Stomach (tissue), 9 donors: ENCODE results near the gene GABRB3. TPM values are rescaled to one million over a fixed set of nuclear protein-coding genes. Genes with fewer than 3 reads are reported as not detected.

Experiments used
- DNase-seq, 2 donors: peaks; one replicate each; pipeline versions ENCODE4 v3.0.0 to v3.0.0-alpha.2; 2013 to 2019
- H3K27ac ChIP-seq, 5 donors: fragments of 200-600 bp in 4 of 5; sonication (generic) in 4 of 5; one replicate each; pipeline ENCODE4 v1.5.1; 2013 to 2019; ENCODE audit warnings: mild to moderate bottlenecking in 1 of 5, moderate library complexity in 1 of 5
- H3K27me3 ChIP-seq, 3 donors: fragments of 200-600 bp; sonication (generic); one replicate each; pipeline ENCODE4 v1.5.1; 2017 to 2019; ENCODE audit warnings: mixed run types in 1 of 3
- H3K36me3 ChIP-seq, 4 donors: fragments of 200-600 bp; sonication (generic); 1 replicate in 3 of 4; 2 replicates in 1 of 4; pipeline ENCODE4 v1.5.1; 2016 to 2019
- H3K4me1 ChIP-seq, 4 donors: fragments of 200-600 bp; sonication (generic); one replicate each; pipeline ENCODE4 v1.5.1; 2016 to 2019
- H3K4me3 ChIP-seq, 4 donors: fragments of 200-600 bp; sonication (generic) in 3 of 4; one replicate each; pipeline ENCODE4 v1.5.1; 2016 to 2019; ENCODE audit warnings: mild to moderate bottlenecking in 1 of 4
- H3K9me3 ChIP-seq, 4 donors: fragments of 200-600 bp; sonication (generic); one replicate each; pipeline ENCODE4 v1.5.1; 2016 to 2019
- EP300 ChIP-seq: sonication (generic); formaldehyde crosslinking; IDR thresholded peaks from one replicate; pipeline ENCODE4 v1.6.1; 2017; ENCODE audit warnings: antibody characterized with exemption
- POLR2A ChIP-seq, 4 donors: fragments of 450-650 bp; IDR thresholded peaks; one replicate each; pipeline ENCODE4 v1.6.1; 2016; ENCODE audit warnings: antibody characterized with exemption in 4 of 4, control low read depth in 2 of 4, mild to moderate bottlenecking in 1 of 4, moderate library complexity in 1 of 4
- POLR2AphosphoS5 ChIP-seq, 3 donors: sonication (generic); formaldehyde crosslinking; IDR thresholded peaks; one replicate each; pipeline ENCODE4 v1.6.1; 2016; ENCODE audit warnings: antibody characterized with exemption in 3 of 3
- WGBS, 5 donors: extraction: QIAGEN DNeasy Blood & Tissue Kit in 3 of 5; methylation state at CpG; one replicate each; pipeline versions ENCODE4 v1.1.5 to v1.1.7; 2013 to 2018; 5-methylcytosine and 5-hydroxymethylcytosine counted together
- intact Hi-C: fragments of 100-400 bp; cut with DNase I; formaldehyde crosslinking; loops from one replicate; pipeline ENCODE4 v1.15.1; 2023; ENCODE audit warnings: low total_unique reads
- polyA plus RNA-seq, 3 donors: library from polyadenylated mRNA; stranded (reverse); fragments of 200-250 nt; gene quantifications; one replicate each; pipeline ENCODE4 v1.2.3, GENCODE V29; 2013
- total RNA-seq, 5 donors: library from RNA; depleted of rRNA; stranded (reverse); fragments of >200 nt; gene quantifications; one replicate each; pipeline versions ENCODE4 v1.1.0 to v1.2.3, GENCODE V29; 2014 to 2016
- TF ChIP-seq, protein P1 (sequence below), 7 experiments: fragments of 450-650 bp in 4 of 7; fragments of 200-600 bp in 3 of 7; sonication (generic) in 3 of 7; IDR thresholded peaks; one replicate each; pipeline ENCODE4 v1.5.1; 2016 to 2019; ENCODE audit warnings: antibody characterized with exemption in 7 of 7, control low read depth in 2 of 7, mild to moderate bottlenecking in 1 of 7
- donor health status: healthy with polysubstance abuse.
- donor health status: Bipolar disorder and iron deficiency.
- donor health status: healthy.

Gene GABRB3
- total and polyA plus RNA-seq, 8 donors: 1.5 to 14.6 (median 6.1) TPM; not detected in 2

DNA sequence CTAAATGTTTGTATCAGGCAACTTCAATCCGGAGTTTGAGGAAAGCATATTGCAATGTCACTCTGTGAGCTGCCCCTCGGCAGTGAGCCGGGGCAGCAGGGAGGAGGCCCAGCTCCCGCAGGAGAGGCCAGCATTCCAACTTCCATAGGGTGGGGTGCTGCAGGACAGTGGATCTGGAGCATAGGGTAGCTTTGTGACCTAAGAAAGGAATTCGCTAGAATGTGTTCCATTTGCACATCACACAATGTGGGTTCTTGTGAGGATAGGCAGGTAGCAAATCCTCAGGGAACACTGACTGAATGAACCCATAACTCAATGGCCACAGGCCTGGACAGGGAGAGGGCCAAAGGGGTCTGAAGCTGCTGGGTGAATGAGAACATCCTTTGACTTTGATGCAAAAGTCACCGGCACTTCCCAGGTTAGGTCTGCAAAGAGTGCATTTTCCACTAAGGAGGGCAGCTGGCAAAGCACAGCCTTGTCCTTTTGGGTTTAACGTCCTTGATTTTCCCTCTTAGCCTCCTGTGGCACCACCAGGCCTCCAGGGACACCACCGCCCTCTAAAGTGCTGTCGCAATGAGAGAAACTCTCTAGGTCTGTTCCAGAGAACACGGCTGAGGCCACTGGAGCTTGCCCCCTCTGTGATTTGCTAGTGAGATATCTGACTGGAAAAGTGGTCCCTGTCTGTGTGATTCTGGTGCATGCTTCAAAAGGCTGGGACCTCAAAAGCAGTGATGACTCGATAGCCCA lies 36.2 kb downstream of the GABRB3 start:
- no peaks in the 10 kb centered on the region for H3K27me3 ChIP-seq
- intact Hi-C loops: no loop called here
- H3K9me3 ChIP-seq: peaks cover 0 to 28% (median 16%) of the 10 kb centered on the region in 4 donors
- 65 to 75% (median 72%) methylated on average over 11 of the region's 11 CpGs for WGBS, 5 donors
- H3K36me3 ChIP-seq: no peaks in the 10 kb centered on the region
- no peak overlapping the region for H3K27ac ChIP-seq
- TF ChIP-seq, protein P1, sequence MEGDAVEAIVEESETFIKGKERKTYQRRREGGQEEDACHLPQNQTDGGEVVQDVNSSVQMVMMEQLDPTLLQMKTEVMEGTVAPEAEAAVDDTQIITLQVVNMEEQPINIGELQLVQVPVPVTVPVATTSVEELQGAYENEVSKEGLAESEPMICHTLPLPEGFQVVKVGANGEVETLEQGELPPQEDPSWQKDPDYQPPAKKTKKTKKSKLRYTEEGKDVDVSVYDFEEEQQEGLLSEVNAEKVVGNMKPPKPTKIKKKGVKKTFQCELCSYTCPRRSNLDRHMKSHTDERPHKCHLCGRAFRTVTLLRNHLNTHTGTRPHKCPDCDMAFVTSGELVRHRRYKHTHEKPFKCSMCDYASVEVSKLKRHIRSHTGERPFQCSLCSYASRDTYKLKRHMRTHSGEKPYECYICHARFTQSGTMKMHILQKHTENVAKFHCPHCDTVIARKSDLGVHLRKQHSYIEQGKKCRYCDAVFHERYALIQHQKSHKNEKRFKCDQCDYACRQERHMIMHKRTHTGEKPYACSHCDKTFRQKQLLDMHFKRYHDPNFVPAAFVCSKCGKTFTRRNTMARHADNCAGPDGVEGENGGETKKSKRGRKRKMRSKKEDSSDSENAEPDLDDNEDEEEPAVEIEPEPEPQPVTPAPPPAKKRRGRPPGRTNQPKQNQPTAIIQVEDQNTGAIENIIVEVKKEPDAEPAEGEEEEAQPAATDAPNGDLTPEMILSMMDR (IDR thresholded peaks at IDR 0.05): no peak
- TF ChIP-seq POLR2A (IDR thresholded peaks at IDR 0.05): no peak
- no peak for TF ChIP-seq EP300
- TF ChIP-seq POLR2AphosphoS5 (IDR thresholded peaks at IDR 0.05): no peak
- no peak overlapping the region for H3K4me3 ChIP-seq
- no peak for DNase-seq
- no peaks in the 10 kb centered on the region for H3K4me1 ChIP-seq

DNA sequence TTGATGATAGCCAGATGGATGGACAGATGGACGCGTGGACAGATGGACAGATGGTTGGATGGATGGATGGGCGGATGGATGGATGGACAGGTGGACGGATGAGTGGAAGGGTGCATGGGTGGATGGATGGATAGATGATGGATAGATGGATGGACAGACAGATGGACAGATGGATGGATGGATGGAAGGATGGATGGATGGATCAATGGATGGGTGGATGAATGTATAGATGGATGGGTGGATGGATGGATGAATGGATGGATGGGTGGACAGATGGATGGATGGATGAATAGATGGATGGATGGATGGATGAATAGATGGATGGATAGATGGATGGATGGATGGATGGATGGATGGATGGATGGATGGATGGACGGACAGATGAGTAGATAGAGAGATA lies 40.9 kb downstream of the GABRB3 start:
- Histone ChIP-seq H3K27me3 (no peaks in the 10 kb centered on the region), H3K4me3 (no peak overlapping the region), H3K9me3 (peaks cover 0 to 33% (median 16%) of the 10 kb centered on the region in 4 donors), H3K36me3 (no peaks in the 10 kb centered on the region), H3K27ac (no peak overlapping the region), H3K4me1 (no peaks in the 10 kb centered on the region)
- intact Hi-C loops: no loop called here
- WGBS, 5 donors: 85 to 94% (median 92%) methylated on average over 5 of the region's 5 CpGs
- no peak for TF ChIP-seq EP300
- no peak for TF ChIP-seq POLR2AphosphoS5 (IDR thresholded peaks at IDR 0.05)
- TF ChIP-seq POLR2A (IDR thresholded peaks at IDR 0.05): no peak
- TF ChIP-seq, protein P1 (IDR thresholded peaks at IDR 0.05): no peak
- DNase-seq: no peak

DNA sequence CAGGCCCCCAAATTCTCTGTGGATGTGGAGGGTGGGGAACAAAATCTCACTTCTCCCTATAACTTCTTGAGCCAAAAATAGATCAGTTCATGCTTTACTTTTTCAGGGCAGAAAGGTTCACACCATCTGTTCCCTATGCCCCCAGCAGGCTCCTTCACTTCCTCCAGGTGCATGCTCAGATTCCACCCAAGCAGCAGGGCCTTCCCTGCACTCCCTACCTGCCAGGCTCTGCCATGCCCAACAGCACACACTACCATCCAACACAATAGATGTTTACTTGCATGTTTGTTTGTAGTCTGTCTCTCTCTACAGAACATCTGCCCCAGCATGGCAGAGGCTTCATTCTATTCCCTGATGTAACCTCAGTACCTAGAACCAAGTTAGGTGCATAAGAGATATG lies 43.3 kb downstream of the GABRB3 start:
- H3K9me3 ChIP-seq: peaks cover 0 to 27% (median 16%) of the 10 kb centered on the region in 4 donors
- no peak overlapping the region for H3K4me3 ChIP-seq
- H3K4me1 ChIP-seq: no peaks in the 10 kb centered on the region
- H3K36me3 ChIP-seq: no peaks in the 10 kb centered on the region
- no peak overlapping the region for H3K27ac ChIP-seq
- H3K27me3 ChIP-seq: no peaks in the 10 kb centered on the region
- intact Hi-C loops: no loop called here
- DNase-seq: no peak
- no peak for TF ChIP-seq POLR2A (IDR thresholded peaks at IDR 0.05)
- no peak for TF ChIP-seq EP300
- TF ChIP-seq POLR2AphosphoS5 (IDR thresholded peaks at IDR 0.05): no peak
- TF ChIP-seq, protein P1 (IDR thresholded peaks at IDR 0.05): no peak

DNA sequence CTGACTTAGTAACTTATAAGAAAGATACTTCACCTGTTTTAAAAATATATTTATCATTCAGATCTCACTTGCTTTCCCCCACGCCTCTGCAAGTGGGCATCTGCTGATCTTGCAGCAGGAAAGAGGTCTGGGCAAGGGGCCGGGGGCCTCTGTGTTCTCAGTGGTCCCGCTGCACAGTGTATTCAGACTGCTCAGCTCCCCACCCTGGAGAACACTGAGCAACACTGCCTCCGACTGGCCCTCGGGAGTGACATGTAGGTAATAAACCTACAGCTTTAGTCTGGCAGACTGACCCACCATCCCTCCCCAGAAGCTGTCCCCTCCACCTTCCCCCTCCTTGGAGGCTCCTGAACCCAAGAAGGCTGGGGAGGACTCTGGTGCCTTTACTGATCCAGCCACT lies 43.8 kb downstream of the GABRB3 start:
- TF ChIP-seq, protein P1 (IDR thresholded peaks at IDR 0.05): no peak
- TF ChIP-seq POLR2AphosphoS5 (IDR thresholded peaks at IDR 0.05): no peak
- TF ChIP-seq POLR2A (IDR thresholded peaks at IDR 0.05): no peak
- TF ChIP-seq EP300: no peak
- DNase-seq: no peak
- intact Hi-C loops: no loop called here
- Histone ChIP-seq H3K4me1 (no peaks in the 10 kb centered on the region), H3K36me3 (no peaks in the 10 kb centered on the region), H3K4me3 (no peak overlapping the region), H3K27ac (no peak overlapping the region), H3K27me3 (no peaks in the 10 kb centered on the region), H3K9me3 (peaks cover 0 to 22% (median 13%) of the 10 kb centered on the region in 4 donors)
- WGBS, 5 donors: 67 to 84% (median 81%) methylated on average over 3 to 5 of the region's 5 CpGs
